Measurements from ENCODE around the gene ATXN1. TPM values are rescaled to one million over a fixed set of nuclear protein-coding genes. Genes with fewer than 3 reads are reported as not detected.

Gene ATXN1
- total RNA-seq, 1 donor, result 45.3 TPM

GRCh38 chr6:16369989-16370388 is 391.3 kb downstream of the ATXN1 start:
- no peak overlapping the region for H3K4me3 ChIP-seq (ENCODE audit: low read depth, low read length)
- TF ChIP-seq CTCF (IDR thresholded peaks at IDR 0.05; ENCODE audit: insufficient read depth, low read depth, low read length), result no peak
- no peak for DNase-seq (ENCODE audit: low read depth)

- no peak for DNase-seq (ENCODE audit: low read depth)
- no peak overlapping the region for H3K4me3 ChIP-seq (ENCODE audit: low read depth, low read length)
- no peak for TF ChIP-seq CTCF (IDR thresholded peaks at IDR 0.05; ENCODE audit: insufficient read depth, low read depth, low read length)
These were observed 392.0 kb downstream of the ATXN1 start for GRCh38 chr6:16369140-16369745.

- TF ChIP-seq CTCF (IDR thresholded peaks at IDR 0.05; ENCODE audit: insufficient read depth, low read depth, low read length), result no peak
These were observed 393.7 kb downstream of the ATXN1 start for GRCh38 chr6:16367571-16367970.

GRCh38 chr6:16363749-16364148 is 397.5 kb downstream of the ATXN1 start:
- no peak for TF ChIP-seq CTCF (IDR thresholded peaks at IDR 0.05; ENCODE audit: insufficient read depth, low read depth, low read length)

More at GRCh38 chr6:16367571-16367970, 393.7 kb downstream of the ATXN1 start:
- DNase-seq (ENCODE audit: low read depth), result no peak
- H3K4me3 ChIP-seq (ENCODE audit: low read depth, low read length), result no peak overlapping the region

GRCh38 chr6:16362819-16363589 is 398.3 kb downstream of the ATXN1 start:
- no peak for DNase-seq (ENCODE audit: low read depth)
- no peak overlapping the region for H3K4me3 ChIP-seq (ENCODE audit: low read depth, low read length)
- TF ChIP-seq CTCF (IDR thresholded peaks at IDR 0.05; ENCODE audit: insufficient read depth, low read depth, low read length), result no peak

More at GRCh38 chr6:16363749-16364148, 397.5 kb downstream of the ATXN1 start:
- H3K4me3 ChIP-seq (ENCODE audit: low read depth, low read length), result no peak overlapping the region
- DNase-seq (ENCODE audit: low read depth), result no peak

- DNase-seq (ENCODE audit: low read depth), result no peak
- no peak overlapping the region for H3K4me3 ChIP-seq (ENCODE audit: low read depth, low read length)
These were observed 399.0 kb downstream of the ATXN1 start for GRCh38 chr6:16362296-16362695.

More at GRCh38 chr6:16362296-16362695, 399.0 kb downstream of the ATXN1 start:
- no peak for TF ChIP-seq CTCF (IDR thresholded peaks at IDR 0.05; ENCODE audit: insufficient read depth, low read depth, low read length)
